Activated T-helper 1 cell treated with anti-CD3 and anti-CD28 coated beads, Interleukin-2, amount 50 U/mL, for 16 hours (primary cell): ENCODE results near the gene ABRAXAS1.

Experiments used
- DNase-seq, 2 donors: peaks; one replicate each; pipeline ENCODE4 v3.0.0-alpha.2; 2020; ENCODE audit warnings: low read depth in 1 of 2, low spot score in 1 of 2

The ABRAXAS1 gene

GRCh38 chr4:83454686-83455085, 30.2 kb downstream of the ABRAXAS1 start:
- no peak for DNase-seq

- no peak for DNase-seq
These were observed 35.9 kb downstream of the ABRAXAS1 start for GRCh38 chr4:83449009-83449408.

- DNase-seq, result no peak
These were observed 44.0 kb downstream of the ABRAXAS1 start for GRCh38 chr4:83440899-83441298.

- no peak for DNase-seq
These were observed 44.6 kb downstream of the ABRAXAS1 start for GRCh38 chr4:83440148-83440814.

GRCh38 chr4:83438719-83439118, 46.2 kb downstream of the ABRAXAS1 start:
- no peak for DNase-seq

GRCh38 chr4:83436680-83437079, 48.2 kb downstream of the ABRAXAS1 start:
- DNase-seq, result no peak

GRCh38 chr4:83431200-83431599, 53.7 kb downstream of the ABRAXAS1 start:
- no peak for DNase-seq

GRCh38 chr4:83418211-83418610, 66.7 kb downstream of the ABRAXAS1 start:
- DNase-seq, result no peak

GRCh38 chr4:83417566-83417965, 67.3 kb downstream of the ABRAXAS1 start:
- DNase-seq, result no peak

GRCh38 chr4:83413676-83414075, 71.2 kb downstream of the ABRAXAS1 start:
- DNase-seq, result no peak
